ENCODE results near the gene TPST1.
"Not testable (repeated sequence)": the region's sequence is repeated elsewhere in the genome, so short reads cannot be mapped to it uniquely, and the experiment has no call there.

The TPST1 gene

GRCh38 chr7:66219805-66220204 is 14.7 kb downstream of the TPST1 start:
- ChIA-PET CTCF (no interaction called here), POLR2A (interaction anchor here (1.3 kb wide), 1 partner anchor 14 kb away, joined by 6 read pairs; no protein-coding TSS in a partner anchor)
- TF ChIP-seq PKNOX1 (IDR thresholded peaks at IDR 0.05) (no peak), SP1 (IDR thresholded peaks at IDR 0.05) (no peak), FOXK2 (IDR thresholded peaks at IDR 0.05) (no peak), LEF1 (IDR thresholded peaks at IDR 0.05; ENCODE audit: borderline replicate concordance) (no peak), BHLHE40 (IDR thresholded peaks at IDR 0.05; ENCODE audit: borderline replicate concordance) (no peak), FOXA1 (IDR thresholded peaks at IDR 0.05) (no peak), TARDBP (IDR thresholded peaks at IDR 0.05) (no peak), ARNT (IDR thresholded peaks at IDR 0.05) (no peak)
- DNase-seq (ENCODE audit: extremely low spot score), result no peak

DNA sequence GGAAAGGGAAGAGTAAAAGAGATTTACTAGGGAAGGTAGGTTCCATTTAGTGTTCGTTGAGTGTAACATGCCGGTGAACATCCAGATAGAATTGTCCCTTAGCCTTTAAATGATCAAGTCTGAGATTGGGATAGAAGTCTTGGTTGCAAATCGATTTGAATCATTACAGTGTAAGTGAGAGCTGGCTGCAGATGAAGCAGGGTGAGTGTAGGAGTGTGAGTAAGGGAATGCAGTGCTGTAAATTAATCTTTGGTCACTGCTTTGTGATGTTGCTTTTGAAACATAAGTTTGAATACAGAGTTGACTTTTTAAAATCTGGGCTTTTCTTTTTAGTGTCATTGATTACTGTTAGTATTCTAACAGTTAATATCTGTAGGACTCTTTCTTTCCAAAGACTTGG is 16.3 kb downstream of the TPST1 start:
- ChIA-PET POLR2A (no interaction called here), CTCF (no interaction called here)
- TF ChIP-seq L3MBTL2 (conservative IDR thresholded peaks at IDR 0.05) (no peak), NFRKB (IDR thresholded peaks at IDR 0.05) (no peak), PKNOX1 (IDR thresholded peaks at IDR 0.05) (no peak), FOXA1 (IDR thresholded peaks at IDR 0.05) (no peak), CTBP1 (IDR thresholded peaks at IDR 0.05; ENCODE audit: borderline replicate concordance) (no peak), BHLHE40 (IDR thresholded peaks at IDR 0.05; ENCODE audit: borderline replicate concordance) (no peak), LEF1 (IDR thresholded peaks at IDR 0.05; ENCODE audit: borderline replicate concordance) (no peak), SP1 (IDR thresholded peaks at IDR 0.05) (no peak), ELF4 (IDR thresholded peaks at IDR 0.05) (no peak), ARNT (IDR thresholded peaks at IDR 0.05) (no peak), HDGF (IDR thresholded peaks at IDR 0.05; ENCODE audit: borderline replicate concordance) (no peak), SUZ12 (IDR thresholded peaks at IDR 0.05) (no peak), ZNF384 (IDR thresholded peaks at IDR 0.05) (no peak), TARDBP (IDR thresholded peaks at IDR 0.05) (no peak), FOXM1 (IDR thresholded peaks at IDR 0.05; ENCODE audit: borderline replicate concordance) (no peak), FOXK2 (IDR thresholded peaks at IDR 0.05) (no peak)
- no peak for DNase-seq (ENCODE audit: extremely low spot score)

DNA sequence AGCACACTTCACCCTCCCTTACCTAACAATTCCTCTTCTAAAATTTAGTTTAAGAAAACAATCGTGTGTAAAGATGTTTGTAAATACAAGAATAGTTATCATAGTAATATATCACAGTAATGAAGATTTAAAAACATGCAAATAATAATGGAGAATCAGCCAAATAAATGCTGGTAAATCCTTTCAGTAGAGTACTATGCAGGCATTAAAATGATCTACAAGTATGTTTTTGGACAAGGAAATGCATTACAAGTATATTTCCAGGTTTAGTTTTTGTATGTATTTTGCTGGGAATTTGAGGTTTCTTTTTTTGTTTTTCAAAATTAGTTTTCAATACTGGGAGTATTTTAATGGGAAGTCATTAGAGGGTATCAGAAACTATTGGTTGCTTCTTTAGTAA is 22.7 kb downstream of the TPST1 start:
- CTCF ChIA-PET, result no interaction called here

GRCh38 chr7:66231326-66232216 is 26.4 kb downstream of the TPST1 start:
- CTCF ChIA-PET; DNase-seq (ENCODE audit: extremely low spot score); POLR2A ChIA-PET: not testable (repeated sequence)

More for the DNA sequence above, 22.7 kb downstream of the TPST1 start:
- no peak for TF ChIP-seq L3MBTL2 (conservative IDR thresholded peaks at IDR 0.05)
- no peak for TF ChIP-seq LEF1 (IDR thresholded peaks at IDR 0.05; ENCODE audit: borderline replicate concordance)
- no peak for TF ChIP-seq ELF4 (IDR thresholded peaks at IDR 0.05)
- TF ChIP-seq NFRKB (IDR thresholded peaks at IDR 0.05), result no peak
- no peak for TF ChIP-seq ZNF384 (IDR thresholded peaks at IDR 0.05)
- TF ChIP-seq FOXK2 (IDR thresholded peaks at IDR 0.05), result no peak
- no peak for TF ChIP-seq FOXA1 (IDR thresholded peaks at IDR 0.05)
- TF ChIP-seq HDGF (IDR thresholded peaks at IDR 0.05; ENCODE audit: borderline replicate concordance), result no peak
- TF ChIP-seq SUZ12 (IDR thresholded peaks at IDR 0.05), result no peak
- TF ChIP-seq TARDBP (IDR thresholded peaks at IDR 0.05), result no peak
- POLR2A ChIA-PET, result no interaction called here
- DNase-seq (ENCODE audit: extremely low spot score), result no peak

DNA sequence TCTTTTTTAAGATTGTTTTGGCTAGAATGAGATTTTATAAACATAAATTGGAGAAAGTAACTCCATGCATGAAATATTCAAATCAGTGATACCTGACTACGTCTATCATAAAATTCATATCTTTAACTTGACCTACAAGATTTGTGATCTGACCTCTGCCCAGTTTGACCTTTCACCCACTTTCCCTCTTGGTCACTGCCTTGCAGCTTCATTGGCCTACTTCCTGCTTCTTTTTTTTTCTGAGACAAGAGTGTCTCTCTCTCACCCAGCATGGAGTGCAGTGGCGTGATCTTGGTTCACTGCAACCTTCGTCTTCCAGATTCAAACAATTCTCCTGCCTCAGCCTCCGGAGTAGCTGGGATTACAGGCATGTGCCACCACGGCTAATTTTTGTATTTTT is 28.5 kb downstream of the TPST1 start:
- TF ChIP-seq HDGF (IDR thresholded peaks at IDR 0.05; ENCODE audit: borderline replicate concordance) (no peak), ZNF384 (IDR thresholded peaks at IDR 0.05) (no peak), L3MBTL2 (conservative IDR thresholded peaks at IDR 0.05) (no peak), ELF4 (IDR thresholded peaks at IDR 0.05) (no peak)
- no peak for DNase-seq (ENCODE audit: extremely low spot score)
- ChIA-PET CTCF (no interaction called here), POLR2A (no interaction called here)

GRCh38 chr7:66236713-66237303 is 31.7 kb downstream of the TPST1 start:
- POLR2A ChIA-PET, result no interaction called here
- CTCF ChIA-PET, result no interaction called here
- no peak for DNase-seq (ENCODE audit: extremely low spot score)
- TF ChIP-seq FOXM1 (IDR thresholded peaks at IDR 0.05; ENCODE audit: borderline replicate concordance) (no peak), FOXK2 (IDR thresholded peaks at IDR 0.05) (no peak), L3MBTL2 (conservative IDR thresholded peaks at IDR 0.05) (no peak), ARNT (IDR thresholded peaks at IDR 0.05) (no peak), PKNOX1 (IDR thresholded peaks at IDR 0.05) (no peak), ELF4 (IDR thresholded peaks at IDR 0.05) (no peak), LEF1 (IDR thresholded peaks at IDR 0.05; ENCODE audit: borderline replicate concordance) (no peak), TARDBP (IDR thresholded peaks at IDR 0.05) (no peak), ZNF384 (IDR thresholded peaks at IDR 0.05) (no peak), SUZ12 (IDR thresholded peaks at IDR 0.05) (no peak), SP1 (IDR thresholded peaks at IDR 0.05) (no peak), NFRKB (IDR thresholded peaks at IDR 0.05) (no peak), CTBP1 (IDR thresholded peaks at IDR 0.05; ENCODE audit: borderline replicate concordance) (no peak), FOXA1 (IDR thresholded peaks at IDR 0.05) (no peak), HDGF (IDR thresholded peaks at IDR 0.05; ENCODE audit: borderline replicate concordance) (no peak), BHLHE40 (IDR thresholded peaks at IDR 0.05; ENCODE audit: borderline replicate concordance) (no peak)
